DOHH2 (cell line): Measurements from ENCODE around the gene DMD.

Source experiments
- H3F3A ChIP-seq: fragments of 200-600 bp; sonication (generic), shearing (Covaris generic); 2 replicates; pipeline ENCODE4 v1.6.0; 2016; ENCODE audit warnings: antibody characterized with exemption, mild to moderate bottlenecking; ENCODE audit not compliant: control insufficient read depth, insufficient read depth
- H3K27ac ChIP-seq: fragments of 200-600 bp; sonication (generic); 2 replicates; pipeline ENCODE4 v1.5.1; 2014; ENCODE audit warnings: low read depth, mild to moderate bottlenecking, low read length, moderate library complexity
- H3K27me3 ChIP-seq: fragments of 200-600 bp; sonication (generic); 2 replicates; pipeline ENCODE4 v1.6.1; 2014; ENCODE audit warnings: mild to moderate bottlenecking, low read length, mixed read lengths; ENCODE audit not compliant: control insufficient read depth
- H3K36me3 ChIP-seq: fragments of 200-600 bp; sonication (generic); 2 replicates; pipeline ENCODE4 v1.6.1; 2014; ENCODE audit warnings: mild to moderate bottlenecking, low read length, moderate library complexity, mixed read lengths; ENCODE audit not compliant: control insufficient read depth
- H3K4me1 ChIP-seq: fragments of 200-600 bp; sonication (generic); 2 replicates; pipeline ENCODE4 v1.6.1; 2014; ENCODE audit warnings: mild to moderate bottlenecking, low read length, mixed read lengths; ENCODE audit not compliant: control insufficient read depth
- H3K4me2 ChIP-seq: fragments of 200-600 bp; sonication (generic); 2 replicates; pipeline ENCODE4 v1.6.0; 2014; ENCODE audit warnings: mild to moderate bottlenecking, low read length, moderate library complexity
- H3K4me3 ChIP-seq: fragments of 200-600 bp; sonication (generic); 2 replicates; pipeline ENCODE4 v1.5.1; 2014; ENCODE audit warnings: mild to moderate bottlenecking, low read length, mixed read lengths
- H3K79me2 ChIP-seq: fragments of 200-600 bp; sonication (generic); 2 replicates; pipeline ENCODE4 v1.6.1; 2014; ENCODE audit warnings: mild to moderate bottlenecking, low read length, mixed read lengths; ENCODE audit not compliant: control insufficient read depth
- H3K9me2 ChIP-seq: fragments of 200-600 bp; sonication (generic); replicated peaks from 2 replicates; pipeline ENCODE4 v1.6.1; 2014; ENCODE audit warnings: mild to moderate bottlenecking, low read length, mixed read lengths; ENCODE audit not compliant: control insufficient read depth
- H3K9me3 ChIP-seq: fragments of 200-600 bp; sonication (generic); 2 replicates; pipeline ENCODE4 v1.6.1; 2014; ENCODE audit warnings: antibody characterized with exemption, low read length, mixed read lengths; ENCODE audit not compliant: control insufficient read depth, insufficient read depth
- H4K20me1 ChIP-seq: fragments of 200-600 bp; sonication (generic); 2 replicates; pipeline ENCODE4 v1.6.0; 2014; ENCODE audit warnings: low read depth, mild to moderate bottlenecking, antibody characterized with exemption, low read length, moderate library complexity; ENCODE audit not compliant: control insufficient read depth, insufficient read depth
- EZH2phosphoT487 ChIP-seq: fragments of 200-600 bp; sonication (generic); IDR thresholded peaks from 2 replicates; pipeline ENCODE4 v1.6.1; 2017; ENCODE audit warnings: borderline replicate concordance, mild to moderate bottlenecking, antibody characterized with exemption, low read length, moderate library complexity, mixed read lengths
- TF ChIP-seq, protein P1 (sequence below): fragments of 200-600 bp; sonication (generic); IDR thresholded peaks from one replicate; pipeline ENCODE4 v1.5.1; 2014; ENCODE audit warnings: antibody characterized with exemption, mild to moderate bottlenecking, low read depth, low read length; ENCODE audit not compliant: poor library complexity, severe bottlenecking

The DMD gene

DNA sequence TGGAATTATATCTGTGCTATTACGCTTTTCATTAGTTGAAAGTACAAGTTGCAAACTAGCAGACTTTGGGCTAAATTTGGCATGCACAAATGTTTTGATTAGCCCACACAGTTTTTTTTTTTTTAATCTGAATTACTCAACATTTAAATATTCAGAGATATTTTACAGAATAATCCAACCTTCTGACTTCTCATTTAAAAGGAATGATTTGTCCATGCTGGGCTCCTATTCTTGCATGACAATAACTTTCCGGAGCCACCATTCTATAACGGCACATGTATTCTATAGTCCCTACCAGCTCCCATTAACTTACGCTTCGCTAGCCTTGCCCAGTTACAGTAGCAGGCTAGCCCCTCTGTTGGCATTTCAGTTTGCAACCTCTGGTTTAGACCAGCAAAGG lies 1920.2 kb downstream of the DMD start:
- TF ChIP-seq EZH2phosphoT487 = no peak
- TF ChIP-seq, protein P1, sequence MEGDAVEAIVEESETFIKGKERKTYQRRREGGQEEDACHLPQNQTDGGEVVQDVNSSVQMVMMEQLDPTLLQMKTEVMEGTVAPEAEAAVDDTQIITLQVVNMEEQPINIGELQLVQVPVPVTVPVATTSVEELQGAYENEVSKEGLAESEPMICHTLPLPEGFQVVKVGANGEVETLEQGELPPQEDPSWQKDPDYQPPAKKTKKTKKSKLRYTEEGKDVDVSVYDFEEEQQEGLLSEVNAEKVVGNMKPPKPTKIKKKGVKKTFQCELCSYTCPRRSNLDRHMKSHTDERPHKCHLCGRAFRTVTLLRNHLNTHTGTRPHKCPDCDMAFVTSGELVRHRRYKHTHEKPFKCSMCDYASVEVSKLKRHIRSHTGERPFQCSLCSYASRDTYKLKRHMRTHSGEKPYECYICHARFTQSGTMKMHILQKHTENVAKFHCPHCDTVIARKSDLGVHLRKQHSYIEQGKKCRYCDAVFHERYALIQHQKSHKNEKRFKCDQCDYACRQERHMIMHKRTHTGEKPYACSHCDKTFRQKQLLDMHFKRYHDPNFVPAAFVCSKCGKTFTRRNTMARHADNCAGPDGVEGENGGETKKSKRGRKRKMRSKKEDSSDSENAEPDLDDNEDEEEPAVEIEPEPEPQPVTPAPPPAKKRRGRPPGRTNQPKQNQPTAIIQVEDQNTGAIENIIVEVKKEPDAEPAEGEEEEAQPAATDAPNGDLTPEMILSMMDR = no peak
- Histone ChIP-seq H3K36me3 (no peaks in the 10 kb centered on the region), H3F3A (no peaks in the 10 kb centered on the region), H3K4me3 (no peak overlapping the region), H4K20me1 (no peaks in the 10 kb centered on the region), H3K27me3 (no peaks in the 10 kb centered on the region), H3K4me2 (no peak overlapping the region), H3K4me1 (no peaks in the 10 kb centered on the region), H3K9me3 (no peaks in the 10 kb centered on the region), H3K9me2 (no peaks in the 10 kb centered on the region), H3K27ac (no peak overlapping the region), H3K79me2 (no peaks in the 10 kb centered on the region)

- H3K79me2 ChIP-seq = no peaks in the 10 kb centered on the region
- no peak overlapping the region for H3K4me2 ChIP-seq
- H3K9me2 ChIP-seq = no peaks in the 10 kb centered on the region
- H3K9me3 ChIP-seq = no peaks in the 10 kb centered on the region
- TF ChIP-seq EZH2phosphoT487 = no peak
- TF ChIP-seq, protein P1 = no peak
- H4K20me1 ChIP-seq = no peaks in the 10 kb centered on the region
- no peaks in the 10 kb centered on the region for H3K27me3 ChIP-seq
- no peaks in the 10 kb centered on the region for H3F3A ChIP-seq
- no peak overlapping the region for H3K4me3 ChIP-seq
- H3K27ac ChIP-seq = no peak overlapping the region
- no peaks in the 10 kb centered on the region for H3K4me1 ChIP-seq
- H3K36me3 ChIP-seq = no peaks in the 10 kb centered on the region
Measured at GRCh38 chrX:31287861-31288260, 1923.5 kb downstream of the DMD start.

DNA sequence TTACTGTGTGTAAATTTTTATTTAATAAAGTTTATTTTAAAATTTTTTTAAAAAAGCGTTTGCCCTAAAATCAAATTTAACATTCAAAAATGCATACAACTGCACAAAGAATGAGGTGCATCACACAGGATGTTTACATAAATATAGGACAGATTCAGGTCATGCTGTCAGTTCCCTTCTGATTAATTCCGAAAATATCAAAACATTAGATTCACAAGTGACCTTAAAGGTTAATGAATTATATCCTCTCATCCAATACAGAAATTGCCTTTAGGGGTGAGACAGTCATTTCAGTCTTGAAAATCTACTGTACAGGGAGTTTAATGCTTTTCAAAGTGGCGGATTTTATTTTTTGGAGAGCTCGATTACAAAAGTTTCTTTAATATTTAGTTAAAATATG lies 1930.8 kb downstream of the DMD start:
- no peaks in the 10 kb centered on the region for H3K9me2 ChIP-seq
- TF ChIP-seq EZH2phosphoT487 = no peak
- TF ChIP-seq, protein P1 = no peak
- no peak overlapping the region for H3K27ac ChIP-seq
- H3K4me1 ChIP-seq = no peaks in the 10 kb centered on the region
- no peaks in the 10 kb centered on the region for H4K20me1 ChIP-seq
- H3K27me3 ChIP-seq = no peaks in the 10 kb centered on the region
- no peaks in the 10 kb centered on the region for H3K36me3 ChIP-seq
- no peak overlapping the region for H3K4me2 ChIP-seq
- no peaks in the 10 kb centered on the region for H3K79me2 ChIP-seq
- no peak overlapping the region for H3K4me3 ChIP-seq
- no peaks in the 10 kb centered on the region for H3K9me3 ChIP-seq
- no peaks in the 10 kb centered on the region for H3F3A ChIP-seq

DNA sequence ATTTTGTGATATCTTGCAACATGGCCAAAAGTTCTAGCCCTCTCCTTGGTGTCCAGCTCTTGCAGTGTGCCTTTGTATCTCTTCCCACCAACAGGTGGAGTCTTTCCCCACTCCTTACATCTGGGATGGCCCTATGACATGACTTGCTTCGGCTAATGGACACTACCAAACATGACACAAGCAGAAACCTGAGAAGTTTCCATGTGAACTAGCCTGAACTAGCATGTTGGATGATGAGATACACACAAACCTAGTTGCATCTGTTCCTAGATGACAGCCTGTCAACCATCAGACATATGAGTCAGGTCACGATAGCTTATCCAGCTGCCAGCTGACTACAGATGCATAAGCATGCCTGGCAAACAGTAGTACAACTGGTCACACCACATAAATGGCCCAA lies 1932.0 kb downstream of the DMD start:
- TF ChIP-seq EZH2phosphoT487 = no peak
- TF ChIP-seq, protein P1 = no peak
- no peaks in the 10 kb centered on the region for H3K79me2 ChIP-seq
- H3K4me2 ChIP-seq = no peak overlapping the region
- no peaks in the 10 kb centered on the region for H3K9me2 ChIP-seq
- no peaks in the 10 kb centered on the region for H3K27me3 ChIP-seq
- no peak overlapping the region for H3K27ac ChIP-seq
- H3K4me1 ChIP-seq = no peaks in the 10 kb centered on the region
- no peak overlapping the region for H3K4me3 ChIP-seq
- H3K9me3 ChIP-seq = no peaks in the 10 kb centered on the region
- H4K20me1 ChIP-seq = no peaks in the 10 kb centered on the region
- no peaks in the 10 kb centered on the region for H3K36me3 ChIP-seq
- H3F3A ChIP-seq = no peaks in the 10 kb centered on the region
